GM23338 (cell line): ENCODE data around the gene TAAR5. TPM values are rescaled to one million over a fixed set of nuclear protein-coding genes. Genes with fewer than 3 reads are reported as not detected.

Experiments
- ATAC-seq: fragments of 200-7000 bp; cut with Tn5 transposase; 3 replicates; pipeline ENCODE4 v1.9.1; 2020
- DNase-seq: peaks from one replicate; pipeline ENCODE4 v3.0.0-alpha.2; 2015; ENCODE audit warnings: low spot score
- H2AFZ ChIP-seq: fragments of 200-600 bp; sonication (generic); 2 replicates; pipeline ENCODE4 v1.8.0; 2016; ENCODE audit warnings: antibody characterized with exemption, mild to moderate bottlenecking, moderate library complexity
- H3F3A ChIP-seq: fragments of 200-600 bp; sonication (generic); replicated peaks from 2 replicates; pipeline ENCODE4 v1.8.0; 2017; ENCODE audit warnings: antibody characterized with exemption, mixed run types, low read depth
- H3K27ac ChIP-seq: fragments of 200-600 bp; sonication (generic); 2 replicates; pipeline ENCODE4 v1.6.1; 2016; ENCODE audit warnings: low read depth
- H3K27me3 ChIP-seq: fragments of 200-600 bp; sonication (generic); 2 replicates; pipeline ENCODE4 v1.8.0; 2016; ENCODE audit warnings: mild to moderate bottlenecking, mixed run types, moderate library complexity; ENCODE audit not compliant: insufficient read depth
- H3K36me3 ChIP-seq: fragments of 200-600 bp; sonication (generic); 2 replicates; pipeline ENCODE4 v1.8.0; 2016; ENCODE audit warnings: mild to moderate bottlenecking; ENCODE audit not compliant: insufficient read depth
- H3K4me1 ChIP-seq: fragments of 200-600 bp; sonication (generic); 2 replicates; pipeline ENCODE4 v1.8.0; 2016; ENCODE audit warnings: mild to moderate bottlenecking, moderate library complexity; ENCODE audit not compliant: insufficient read depth
- H3K4me2 ChIP-seq: fragments of 200-600 bp; sonication (generic); 2 replicates; pipeline ENCODE4 v1.7.1; 2017; ENCODE audit warnings: mixed run types
- H3K4me3 ChIP-seq: fragments of 200-600 bp; sonication (generic); 2 replicates; pipeline ENCODE4 v1.6.1; 2016; ENCODE audit warnings: mixed run types
- H3K79me2 ChIP-seq: fragments of 200-600 bp; sonication (generic); replicated peaks from 2 replicates; pipeline ENCODE4 v1.8.0; 2017; ENCODE audit warnings: mild to moderate bottlenecking; ENCODE audit not compliant: insufficient read depth
- H3K9me2 ChIP-seq: fragments of 200-600 bp; sonication (generic); 2 replicates; pipeline ENCODE4 v1.8.0; 2017; ENCODE audit not compliant: insufficient read depth
- H4K20me1 ChIP-seq: fragments of 200-600 bp; sonication (generic); replicated peaks from 2 replicates; pipeline ENCODE4 v1.8.0; 2017; ENCODE audit warnings: mild to moderate bottlenecking; ENCODE audit not compliant: insufficient read depth
- H3K27ac Mint-ChIP-seq: 2 replicates; pipeline ENCODE4 v1.8.0; 2020; ENCODE audit warnings: inconsistent platforms, mild to moderate bottlenecking, moderate library complexity, mixed read lengths
- H3K27me3 Mint-ChIP-seq: 3 replicates; pipeline ENCODE4 v1.8.0; 2022; ENCODE audit warnings: low read depth, mild to moderate bottlenecking, moderate library complexity, mixed read lengths, inconsistent platforms; ENCODE audit not compliant: insufficient read depth, poor library complexity
- H3K36me3 Mint-ChIP-seq: 3 replicates; pipeline ENCODE4 v1.8.0; 2021; ENCODE audit warnings: low read depth, mild to moderate bottlenecking, inconsistent platforms, moderate library complexity, mixed read lengths
- H3K4me1 Mint-ChIP-seq: 3 replicates; pipeline ENCODE4 v1.8.0; 2020; ENCODE audit warnings: mild to moderate bottlenecking, inconsistent platforms, mixed read lengths
- H3K4me3 Mint-ChIP-seq: 3 replicates; pipeline ENCODE4 v1.8.0; 2021; ENCODE audit warnings: moderate library complexity, mild to moderate bottlenecking, inconsistent platforms, mixed read lengths
- H3K9me3 Mint-ChIP-seq: 3 replicates; pipeline ENCODE4 v1.8.0; 2020; ENCODE audit warnings: moderate library complexity, mild to moderate bottlenecking, inconsistent platforms, mixed read lengths
- CREB1 ChIP-seq: fragments of 250-450 bp; sonication (Bioruptor Pico); IDR thresholded peaks from 2 replicates; pipeline ENCODE4 v1.5.0; 2020; ENCODE audit warnings: low read depth, mild to moderate bottlenecking, moderate library complexity
- EZH2phosphoT487 ChIP-seq: fragments of 200-600 bp; sonication (generic); IDR thresholded peaks from one replicate; pipeline ENCODE4 v1.8.1; 2018; ENCODE audit warnings: antibody characterized with exemption; ENCODE audit not compliant: unreplicated experiment
- NANOG ChIP-seq: IDR thresholded peaks from 2 replicates; pipeline ENCODE4 v1.6.1; 2016; ENCODE audit warnings: antibody characterized with exemption, borderline replicate concordance
- POLR2AphosphoS5 ChIP-seq: IDR thresholded peaks from 2 replicates; pipeline ENCODE4 v1.6.1; 2016; ENCODE audit warnings: antibody characterized with exemption, low read depth
- STAT1 ChIP-seq: IDR thresholded peaks from one replicate; pipeline ENCODE4 v1.6.1; 2016; ENCODE audit warnings: antibody characterized with exemption; ENCODE audit not compliant: unreplicated experiment
- ZNF331 ChIP-seq: fragments of 250-450 bp; sonication (Bioruptor Pico); IDR thresholded peaks from 2 replicates; pipeline ENCODE4 v1.5.0; 2020; ENCODE audit warnings: low read depth, mild to moderate bottlenecking, moderate library complexity
- polyA plus RNA-seq: library from polyadenylated mRNA; unstranded; fragments of >200 nt; fragmentation: Nextera tagmentation; extraction: Ambion mirVana; gene quantifications from 2 replicates; pipeline ENCODE4 v1.2.1, GENCODE V29; 2016
- total RNA-seq: library from RNA; depleted of rRNA; stranded (reverse); fragments of >200 nt; shearing (Covaris generic); gene quantifications from 2 replicates; pipeline ENCODE4 v1.2.3, GENCODE V29; 2014
- TF ChIP-seq, protein P1 (sequence below): IDR thresholded peaks from 2 replicates; pipeline ENCODE4 v1.6.1; 2016; ENCODE audit warnings: antibody characterized with exemption
- TF ChIP-seq, protein P2 (sequence below): fragments of 250-450 bp; sonication (Bioruptor Pico); IDR thresholded peaks from 2 replicates; pipeline ENCODE4 v1.5.0; 2020; ENCODE audit warnings: mild to moderate bottlenecking, moderate library complexity
- TF ChIP-seq, protein P3 (sequence below), 2 experiments: fragments of 200-600 bp in 1 of 2; sonication (generic) in 1 of 2; conservative IDR thresholded peaks; 2 replicates each; pipeline versions ENCODE4 v1.5.1 to v1.6.1; 2016 to 2017; ENCODE audit warnings: antibody characterized with exemption in 2 of 2, low read depth in 2 of 2, mild to moderate bottlenecking in 2 of 2, moderate library complexity in 1 of 2

TAAR5 gene
- total and polyA plus RNA-seq, 2 experiments from 2014 or later, result not detected

DNA sequence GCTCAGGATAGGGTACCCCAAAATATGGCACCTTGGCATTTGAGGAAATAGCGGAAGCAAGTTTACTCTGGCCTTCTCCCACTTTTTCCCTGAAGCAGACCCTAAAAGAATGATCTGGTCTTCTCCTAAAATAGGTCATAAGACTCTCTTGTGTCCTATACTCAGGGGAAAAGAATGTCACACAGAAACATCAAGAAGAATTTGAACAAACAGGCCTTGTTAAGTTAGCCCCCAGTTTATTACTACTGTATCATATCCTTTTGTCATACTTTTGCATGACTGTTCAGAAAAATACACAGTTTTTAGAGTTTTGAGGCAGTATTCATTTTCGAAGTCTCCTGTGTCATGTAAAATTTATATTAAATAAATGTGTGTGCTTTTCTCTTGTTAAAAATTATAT lies 22.1 kb upstream of the TAAR5 start:
- H2AFZ ChIP-seq, result no peak overlapping the region
- no peaks in the 10 kb centered on the region for H3F3A ChIP-seq
- no peaks in the 10 kb centered on the region for H3K27me3 Mint-ChIP-seq
- TF ChIP-seq POLR2AphosphoS5, result no peak
- TF ChIP-seq ZNF331 (CRISPR knock-in tag), result no peak
- TF ChIP-seq, protein P1, sequence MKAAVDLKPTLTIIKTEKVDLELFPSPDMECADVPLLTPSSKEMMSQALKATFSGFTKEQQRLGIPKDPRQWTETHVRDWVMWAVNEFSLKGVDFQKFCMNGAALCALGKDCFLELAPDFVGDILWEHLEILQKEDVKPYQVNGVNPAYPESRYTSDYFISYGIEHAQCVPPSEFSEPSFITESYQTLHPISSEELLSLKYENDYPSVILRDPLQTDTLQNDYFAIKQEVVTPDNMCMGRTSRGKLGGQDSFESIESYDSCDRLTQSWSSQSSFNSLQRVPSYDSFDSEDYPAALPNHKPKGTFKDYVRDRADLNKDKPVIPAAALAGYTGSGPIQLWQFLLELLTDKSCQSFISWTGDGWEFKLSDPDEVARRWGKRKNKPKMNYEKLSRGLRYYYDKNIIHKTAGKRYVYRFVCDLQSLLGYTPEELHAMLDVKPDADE, result no peak
- H3K27ac Mint-ChIP-seq, result no peak overlapping the region
- no peak overlapping the region for H3K4me2 ChIP-seq
- H3K27me3 ChIP-seq, result no peaks in the 10 kb centered on the region
- no peaks in the 10 kb centered on the region for H3K36me3 ChIP-seq
- no peaks in the 10 kb centered on the region for H3K79me2 ChIP-seq
- no peaks in the 10 kb centered on the region for H3K4me1 ChIP-seq
- no peak overlapping the region for H3K4me3 Mint-ChIP-seq
- H3K36me3 Mint-ChIP-seq, result no peaks in the 10 kb centered on the region
- no peak overlapping the region for H3K4me3 ChIP-seq
- no peaks in the 10 kb centered on the region for H3K9me3 Mint-ChIP-seq
- H3K4me1 Mint-ChIP-seq, result peaks cover 2% of the 10 kb centered on the region; the same call in 2 of the 3 replicates
- ATAC-seq, result no peak
- no peak for DNase-seq
- no peaks in the 10 kb centered on the region for H3K9me2 ChIP-seq
- H3K27ac ChIP-seq, result no peak overlapping the region
- no peaks in the 10 kb centered on the region for H4K20me1 ChIP-seq

DNA sequence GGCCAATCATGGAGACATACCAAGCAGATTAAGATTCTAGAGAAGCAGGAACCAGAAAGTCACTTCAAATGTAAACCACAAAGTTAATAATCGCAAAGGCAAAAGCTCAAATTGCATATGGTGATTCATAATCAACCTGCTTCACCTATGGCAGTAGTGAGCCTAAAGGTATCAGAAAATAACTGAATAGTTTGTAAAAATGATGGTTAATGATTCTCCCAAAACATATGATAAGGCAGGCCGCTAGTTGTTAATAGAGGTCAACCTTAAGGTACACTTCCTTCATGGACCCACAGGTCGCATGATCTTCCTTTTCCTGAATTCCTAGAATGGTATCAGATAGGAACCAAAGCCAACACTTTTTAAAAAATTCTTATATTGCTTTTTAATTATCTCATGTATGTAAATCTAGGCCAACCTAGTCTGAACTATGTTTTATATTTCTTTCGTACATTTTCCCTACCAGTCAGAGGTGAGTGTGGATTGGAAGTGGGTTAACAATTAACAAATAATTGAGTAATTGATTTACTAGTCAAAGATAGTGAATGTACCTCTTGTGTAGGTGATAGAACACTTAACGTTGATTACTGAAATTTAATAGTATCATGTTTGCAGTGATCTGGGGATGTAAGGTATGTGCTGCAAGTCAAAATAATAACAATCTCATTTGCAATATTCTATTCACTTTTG lies 18.1 kb upstream of the TAAR5 start:
- no peak overlapping the region for H3K4me3 Mint-ChIP-seq
- Histone ChIP-seq H3K79me2 (no peaks in the 10 kb centered on the region), H3K4me2 (no peak overlapping the region), H3K36me3 (no peaks in the 10 kb centered on the region), H3F3A (no peaks in the 10 kb centered on the region), H3K4me1 (no peaks in the 10 kb centered on the region), H3K27me3 (no peaks in the 10 kb centered on the region), H3K27ac (no peak overlapping the region), H4K20me1 (no peaks in the 10 kb centered on the region), H2AFZ (no peak overlapping the region), H3K9me2 (no peaks in the 10 kb centered on the region), H3K4me3 (no peak overlapping the region)
- H3K27ac Mint-ChIP-seq, result no peak overlapping the region; the same call in 1 of the 2 replicates
- H3K27me3 Mint-ChIP-seq, result no peaks in the 10 kb centered on the region
- no peak for DNase-seq
- no peaks in the 10 kb centered on the region for H3K9me3 Mint-ChIP-seq
- no peaks in the 10 kb centered on the region for H3K4me1 Mint-ChIP-seq
- no peak for ATAC-seq
- H3K36me3 Mint-ChIP-seq, result no peaks in the 10 kb centered on the region
- TF ChIP-seq, protein P2, sequence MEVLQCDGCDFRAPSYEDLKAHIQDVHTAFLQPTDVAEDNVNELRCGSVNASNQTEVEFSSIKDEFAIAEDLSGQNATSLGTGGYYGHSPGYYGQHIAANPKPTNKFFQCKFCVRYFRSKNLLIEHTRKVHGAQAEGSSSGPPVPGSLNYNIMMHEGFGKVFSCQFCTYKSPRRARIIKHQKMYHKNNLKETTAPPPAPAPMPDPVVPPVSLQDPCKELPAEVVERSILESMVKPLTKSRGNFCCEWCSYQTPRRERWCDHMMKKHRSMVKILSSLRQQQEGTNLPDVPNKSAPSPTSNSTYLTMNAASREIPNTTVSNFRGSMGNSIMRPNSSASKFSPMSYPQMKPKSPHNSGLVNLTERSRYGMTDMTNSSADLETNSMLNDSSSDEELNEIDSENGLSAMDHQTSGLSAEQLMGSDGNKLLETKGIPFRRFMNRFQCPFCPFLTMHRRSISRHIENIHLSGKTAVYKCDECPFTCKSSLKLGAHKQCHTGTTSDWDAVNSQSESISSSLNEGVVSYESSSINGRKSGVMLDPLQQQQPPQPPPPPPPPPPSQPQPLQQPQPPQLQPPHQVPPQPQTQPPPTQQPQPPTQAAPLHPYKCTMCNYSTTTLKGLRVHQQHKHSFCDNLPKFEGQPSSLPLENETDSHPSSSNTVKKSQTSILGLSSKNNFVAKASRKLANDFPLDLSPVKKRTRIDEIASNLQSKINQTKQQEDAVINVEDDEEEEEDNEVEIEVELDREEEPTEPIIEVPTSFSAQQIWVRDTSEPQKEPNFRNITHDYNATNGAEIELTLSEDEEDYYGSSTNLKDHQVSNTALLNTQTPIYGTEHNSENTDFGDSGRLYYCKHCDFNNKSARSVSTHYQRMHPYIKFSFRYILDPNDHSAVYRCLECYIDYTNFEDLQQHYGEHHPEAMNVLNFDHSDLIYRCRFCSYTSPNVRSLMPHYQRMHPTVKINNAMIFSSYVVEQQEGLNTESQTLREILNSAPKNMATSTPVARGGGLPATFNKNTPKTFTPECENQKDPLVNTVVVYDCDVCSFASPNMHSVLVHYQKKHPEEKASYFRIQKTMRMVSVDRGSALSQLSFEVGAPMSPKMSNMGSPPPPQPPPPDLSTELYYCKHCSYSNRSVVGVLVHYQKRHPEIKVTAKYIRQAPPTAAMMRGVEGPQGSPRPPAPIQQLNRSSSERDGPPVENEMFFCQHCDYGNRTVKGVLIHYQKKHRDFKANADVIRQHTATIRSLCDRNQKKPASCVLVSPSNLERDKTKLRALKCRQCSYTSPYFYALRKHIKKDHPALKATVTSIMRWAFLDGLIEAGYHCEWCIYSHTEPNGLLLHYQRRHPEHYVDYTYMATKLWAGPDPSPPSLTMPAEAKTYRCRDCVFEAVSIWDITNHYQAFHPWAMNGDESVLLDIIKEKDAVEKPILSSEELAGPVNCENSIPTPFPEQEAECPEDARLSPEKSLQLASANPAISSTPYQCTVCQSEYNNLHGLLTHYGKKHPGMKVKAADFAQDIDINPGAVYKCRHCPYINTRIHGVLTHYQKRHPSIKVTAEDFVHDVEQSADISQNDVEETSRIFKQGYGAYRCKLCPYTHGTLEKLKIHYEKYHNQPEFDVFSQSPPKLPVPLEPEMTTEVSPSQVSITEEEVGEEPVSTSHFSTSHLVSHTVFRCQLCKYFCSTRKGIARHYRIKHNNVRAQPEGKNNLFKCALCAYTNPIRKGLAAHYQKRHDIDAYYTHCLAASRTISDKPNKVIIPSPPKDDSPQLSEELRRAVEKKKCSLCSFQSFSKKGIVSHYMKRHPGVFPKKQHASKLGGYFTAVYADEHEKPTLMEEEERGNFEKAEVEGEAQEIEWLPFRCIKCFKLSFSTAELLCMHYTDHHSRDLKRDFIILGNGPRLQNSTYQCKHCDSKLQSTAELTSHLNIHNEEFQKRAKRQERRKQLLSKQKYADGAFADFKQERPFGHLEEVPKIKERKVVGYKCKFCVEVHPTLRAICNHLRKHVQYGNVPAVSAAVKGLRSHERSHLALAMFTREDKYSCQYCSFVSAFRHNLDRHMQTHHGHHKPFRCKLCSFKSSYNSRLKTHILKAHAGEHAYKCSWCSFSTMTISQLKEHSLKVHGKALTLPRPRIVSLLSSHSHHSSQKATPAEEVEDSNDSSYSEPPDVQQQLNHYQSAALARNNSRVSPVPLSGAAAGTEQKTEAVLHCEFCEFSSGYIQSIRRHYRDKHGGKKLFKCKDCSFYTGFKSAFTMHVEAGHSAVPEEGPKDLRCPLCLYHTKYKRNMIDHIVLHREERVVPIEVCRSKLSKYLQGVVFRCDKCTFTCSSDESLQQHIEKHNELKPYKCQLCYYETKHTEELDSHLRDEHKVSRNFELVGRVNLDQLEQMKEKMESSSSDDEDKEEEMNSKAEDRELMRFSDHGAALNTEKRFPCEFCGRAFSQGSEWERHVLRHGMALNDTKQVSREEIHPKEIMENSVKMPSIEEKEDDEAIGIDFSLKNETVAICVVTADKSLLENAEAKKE (CRISPR knock-in tag), result no peak
- TF ChIP-seq ZNF331 (CRISPR knock-in tag) (no peak), NANOG (no peak), STAT1 (no peak), CREB1 (CRISPR knock-in tag) (no peak), POLR2AphosphoS5 (no peak), EZH2phosphoT487 (no peak)
- TF ChIP-seq, protein P3, sequence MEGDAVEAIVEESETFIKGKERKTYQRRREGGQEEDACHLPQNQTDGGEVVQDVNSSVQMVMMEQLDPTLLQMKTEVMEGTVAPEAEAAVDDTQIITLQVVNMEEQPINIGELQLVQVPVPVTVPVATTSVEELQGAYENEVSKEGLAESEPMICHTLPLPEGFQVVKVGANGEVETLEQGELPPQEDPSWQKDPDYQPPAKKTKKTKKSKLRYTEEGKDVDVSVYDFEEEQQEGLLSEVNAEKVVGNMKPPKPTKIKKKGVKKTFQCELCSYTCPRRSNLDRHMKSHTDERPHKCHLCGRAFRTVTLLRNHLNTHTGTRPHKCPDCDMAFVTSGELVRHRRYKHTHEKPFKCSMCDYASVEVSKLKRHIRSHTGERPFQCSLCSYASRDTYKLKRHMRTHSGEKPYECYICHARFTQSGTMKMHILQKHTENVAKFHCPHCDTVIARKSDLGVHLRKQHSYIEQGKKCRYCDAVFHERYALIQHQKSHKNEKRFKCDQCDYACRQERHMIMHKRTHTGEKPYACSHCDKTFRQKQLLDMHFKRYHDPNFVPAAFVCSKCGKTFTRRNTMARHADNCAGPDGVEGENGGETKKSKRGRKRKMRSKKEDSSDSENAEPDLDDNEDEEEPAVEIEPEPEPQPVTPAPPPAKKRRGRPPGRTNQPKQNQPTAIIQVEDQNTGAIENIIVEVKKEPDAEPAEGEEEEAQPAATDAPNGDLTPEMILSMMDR (conservative IDR thresholded peaks at IDR 0.05; ENCODE audit: low read depth in 2 of 2), result no peak
- TF ChIP-seq, protein P1, result no peak
